ENCODE measurements around the gene ADGRD1. TPM values are rescaled to one million over a fixed set of nuclear protein-coding genes. Genes with fewer than 3 reads are reported as not detected.

ADGRD1 gene
- total RNA-seq, 4 donors from 2014 or later: 28.2 to 52.4 (median 41.8) TPM

GRCh38 chr12:131020326-131021153, 66.8 kb downstream of the ADGRD1 start:
- intact Hi-C loops (cut with DNase I): no loop called here
- H3K4me1 ChIP-seq: no peaks in the 10 kb centered on the region
- no peak for DNase-seq (ENCODE audit: extremely low spot score)
- no peak overlapping the region for H3K4me3 ChIP-seq
- no peak overlapping the region for H3K27ac ChIP-seq (replicated peaks in 1 of 4)
- no peaks in the 10 kb centered on the region for H3K9me3 ChIP-seq
- TF ChIP-seq CTCF (IDR thresholded peaks at IDR 0.05): no peak
- TF ChIP-seq POLR2AphosphoS5 (IDR thresholded peaks at IDR 0.05): no peak
- TF ChIP-seq EP300 (IDR thresholded peaks at IDR 0.05): no peak
- TF ChIP-seq POLR2A (IDR thresholded peaks at IDR 0.05; ENCODE audit: low read depth): no peak
- peaks cover 0 to 66% (median 51%) of the 10 kb centered on the region in 4 donors for H3K36me3 ChIP-seq
- H3K27me3 ChIP-seq: no peaks in the 10 kb centered on the region
- 69% methylated on average over 8 of the region's 13 CpGs for WGBS

GRCh38 chr12:131021154-131021541, 67.4 kb downstream of the ADGRD1 start:
- no peaks in the 10 kb centered on the region for H3K4me1 ChIP-seq
- H3K4me3 ChIP-seq: no peak overlapping the region
- intact Hi-C loops (cut with DNase I): no loop called here
- no peak for TF ChIP-seq POLR2A (IDR thresholded peaks at IDR 0.05; ENCODE audit: low read depth)
- no peak for TF ChIP-seq EP300 (IDR thresholded peaks at IDR 0.05)
- no peak for TF ChIP-seq CTCF (IDR thresholded peaks at IDR 0.05)
- TF ChIP-seq POLR2AphosphoS5 (IDR thresholded peaks at IDR 0.05): no peak
- peaks cover 0 to 60% (median 45%) of the 10 kb centered on the region in 4 donors for H3K36me3 ChIP-seq
- no peak for DNase-seq (ENCODE audit: extremely low spot score)
- no peaks in the 10 kb centered on the region for H3K9me3 ChIP-seq
- no peaks in the 10 kb centered on the region for H3K27me3 ChIP-seq
- 88% methylated on average over 20 of the region's 20 CpGs for WGBS
- no peak overlapping the region for H3K27ac ChIP-seq (replicated peaks in 1 of 4)

GRCh38 chr12:131024026-131024425, 70.3 kb downstream of the ADGRD1 start:
- Histone ChIP-seq H3K4me3 (no peak overlapping the region), H3K9me3 (no peaks in the 10 kb centered on the region), H3K27ac (replicated peaks in 1 of 4) (no peak overlapping the region), H3K4me1 (peaks cover 0 to 9% (median 0%) of the 10 kb centered on the region in 4 donors), H3K27me3 (no peaks in the 10 kb centered on the region), H3K36me3 (peaks cover 0 to 47% (median 32%) of the 10 kb centered on the region in 4 donors)
- 88% methylated on average over 7 of the region's 11 CpGs for whole genome bisulfite sequencing
- TF ChIP-seq POLR2A (IDR thresholded peaks at IDR 0.05; ENCODE audit: low read depth) (no peak), POLR2AphosphoS5 (IDR thresholded peaks at IDR 0.05) (no peak), EP300 (IDR thresholded peaks at IDR 0.05) (no peak), CTCF (IDR thresholded peaks at IDR 0.05) (no peak)
- intact Hi-C loops (cut with DNase I): no loop called here
- no peak for DNase-seq (ENCODE audit: extremely low spot score)

GRCh38 chr12:131024721-131025120, 71.0 kb downstream of the ADGRD1 start:
- no peak for DNase-seq (ENCODE audit: extremely low spot score)
- TF ChIP-seq POLR2AphosphoS5 (IDR thresholded peaks at IDR 0.05): no peak
- TF ChIP-seq POLR2A (IDR thresholded peaks at IDR 0.05; ENCODE audit: low read depth): no peak
- no peak for TF ChIP-seq CTCF (IDR thresholded peaks at IDR 0.05)
- TF ChIP-seq EP300 (IDR thresholded peaks at IDR 0.05): no peak
- H3K27ac ChIP-seq (replicated peaks in 1 of 4): no peak overlapping the region

More at GRCh38 chr12:131024721-131025120, 71.0 kb downstream of the ADGRD1 start:
- WGBS: 83% methylated on average over 11 of the region's 11 CpGs
- H3K4me3 ChIP-seq: no peak overlapping the region
- H3K9me3 ChIP-seq: no peaks in the 10 kb centered on the region
- intact Hi-C loops (cut with DNase I): no loop called here
- no peaks in the 10 kb centered on the region for H3K27me3 ChIP-seq
- peaks cover 0 to 47% (median 29%) of the 10 kb centered on the region in 4 donors for H3K36me3 ChIP-seq
- H3K4me1 ChIP-seq: peaks cover 0 to 9% (median 0%) of the 10 kb centered on the region in 4 donors

Measured in esophagus muscularis mucosa (tissue), 4 donors.